Astrocyte (in vitro differentiated cells and primary cell): ENCODE results near the gene MYCN. TPM values are rescaled to one million over a fixed set of nuclear protein-coding genes. Genes with fewer than 3 reads are reported as not detected.

Experiments used
- DNase-seq: peaks from one replicate; pipeline ENCODE4 v3.0.0-alpha.2; 2010; ENCODE audit warnings: low read depth
- FAIRE-seq: peaks from 2 replicates; lab custom pipeline; 2011; peaks lifted over from hg19 to GRCh38; lab: Jason Lieb, UNC
- H2AFZ ChIP-seq: 2 replicates; pipeline ENCODE4 v1.6.0; 2012; ENCODE audit warnings: low read depth, low read length, inconsistent platforms
- H3K27ac ChIP-seq: 2 replicates; pipeline ENCODE4 v1.5.1; 2011; ENCODE audit warnings: low read depth, low read length, inconsistent platforms
- H3K27me3 ChIP-seq: 2 replicates; pipeline ENCODE4 v1.6.0; 2011; ENCODE audit warnings: low read length, inconsistent platforms; ENCODE audit not compliant: insufficient read depth
- H3K36me3 ChIP-seq: 2 replicates; pipeline ENCODE4 v1.5.1; 2011; ENCODE audit warnings: low read length, inconsistent platforms; ENCODE audit not compliant: insufficient read depth
- H3K4me1 ChIP-seq: 2 replicates; pipeline ENCODE4 v1.5.1; 2011; ENCODE audit warnings: low read length, inconsistent platforms; ENCODE audit not compliant: insufficient read depth
- H3K4me2 ChIP-seq: 2 replicates; pipeline ENCODE4 v1.6.0; 2012; ENCODE audit warnings: low read length, inconsistent platforms
- H3K4me3 ChIP-seq: 2 replicates; pipeline ENCODE4 v1.5.1; 2011; ENCODE audit warnings: low read depth, mild to moderate bottlenecking, low read length, inconsistent platforms; ENCODE audit not compliant: insufficient read depth
- H3K79me2 ChIP-seq: 2 replicates; pipeline ENCODE4 v1.6.0; 2012; ENCODE audit warnings: mild to moderate bottlenecking, low read length, inconsistent platforms; ENCODE audit not compliant: insufficient read depth
- H3K9ac ChIP-seq: 2 replicates; pipeline ENCODE4 v1.6.0; 2012; ENCODE audit warnings: mild to moderate bottlenecking, low read length, inconsistent platforms
- H3K9me3 ChIP-seq: 2 replicates; pipeline ENCODE4 v1.5.1; 2012; ENCODE audit warnings: low read depth, mild to moderate bottlenecking, low read length, inconsistent platforms; ENCODE audit not compliant: insufficient read depth
- H4K20me1 ChIP-seq: 2 replicates; pipeline ENCODE4 v1.6.0; 2012; ENCODE audit warnings: low read length, inconsistent platforms; ENCODE audit not compliant: insufficient read depth
- H3K27ac Mint-ChIP-seq: one replicate; pipeline ENCODE4 v1.8.0; 2021; ENCODE audit warnings: mild to moderate bottlenecking, mixed read lengths; ENCODE audit not compliant: unreplicated experiment
- H3K27me3 Mint-ChIP-seq: one replicate; pipeline ENCODE4 v1.8.0; 2021; ENCODE audit warnings: low read depth, mixed read lengths; ENCODE audit not compliant: unreplicated experiment
- H3K36me3 Mint-ChIP-seq: one replicate; pipeline ENCODE4 v1.8.0; 2021; ENCODE audit warnings: low read depth, mixed read lengths; ENCODE audit not compliant: unreplicated experiment
- H3K4me1 Mint-ChIP-seq: one replicate; pipeline ENCODE4 v1.8.0; 2021; ENCODE audit warnings: low read depth, mixed read lengths; ENCODE audit not compliant: unreplicated experiment
- H3K4me3 Mint-ChIP-seq: one replicate; pipeline ENCODE4 v1.8.0; 2021; ENCODE audit warnings: mild to moderate bottlenecking, moderate library complexity, mixed read lengths; ENCODE audit not compliant: unreplicated experiment
- H3K9me3 Mint-ChIP-seq: one replicate; pipeline ENCODE4 v1.8.0; 2021; ENCODE audit warnings: mild to moderate bottlenecking, mixed read lengths; ENCODE audit not compliant: unreplicated experiment
- CTCF ChIP-seq: IDR thresholded peaks from 2 replicates; pipeline ENCODE4 v1.5.1; 2011; ENCODE audit warnings: low read depth, mild to moderate bottlenecking, inconsistent platforms, low read length, moderate library complexity; ENCODE audit not compliant: insufficient read depth
- EZH2 ChIP-seq: IDR thresholded peaks from 2 replicates; pipeline ENCODE4 v1.6.1; 2012; ENCODE audit warnings: mild to moderate bottlenecking, low read length, inconsistent platforms; ENCODE audit not compliant: insufficient read depth
- total RNA-seq: library from RNA; stranded (reverse); gene quantifications from 2 replicates; pipeline ENCODE4 v1.2.1, GENCODE V29; 2021

The MYCN gene
- total RNA-seq, 1 donor from 2014 or later, result 2.6 TPM

- Histone ChIP-seq H3K27me3 (no peaks in the 10 kb centered on the region), H3K4me1 (no peaks in the 10 kb centered on the region), H3K79me2 (no peaks in the 10 kb centered on the region), H3K4me3 (no peak overlapping the region), H3K4me2 (no peak overlapping the region), H4K20me1 (no peaks in the 10 kb centered on the region), H3K9ac (no peak overlapping the region), H2AFZ (no peak overlapping the region), H3K9me3 (no peaks in the 10 kb centered on the region), H3K27ac (no peak overlapping the region), H3K36me3 (no peaks in the 10 kb centered on the region)
- H3K27me3 Mint-ChIP-seq, result peaks cover 4% of the 10 kb centered on the region
- H3K9me3 Mint-ChIP-seq, result peaks cover 7% of the 10 kb centered on the region
- DNase-seq (no peak), FAIRE-seq (no peak)
- no peak overlapping the region for H3K4me3 Mint-ChIP-seq
- no peaks in the 10 kb centered on the region for H3K36me3 Mint-ChIP-seq
- TF ChIP-seq CTCF (no peak), EZH2 (no peak)
- H3K27ac Mint-ChIP-seq, result no peak overlapping the region
- peaks cover 10% of the 10 kb centered on the region for H3K4me1 Mint-ChIP-seq
Measured at GRCh38 chr2:15963977-15964670, 23.8 kb downstream of the MYCN start.

- H3K27me3 ChIP-seq, result no peaks in the 10 kb centered on the region
- H2AFZ ChIP-seq, result no peak overlapping the region
- H3K4me3 Mint-ChIP-seq, result no peak overlapping the region
- no peaks in the 10 kb centered on the region for H3K9me3 ChIP-seq
- H3K4me2 ChIP-seq, result no peak overlapping the region
- TF ChIP-seq CTCF, result no peak
- no peak for TF ChIP-seq EZH2
- no peaks in the 10 kb centered on the region for H4K20me1 ChIP-seq
- no peaks in the 10 kb centered on the region for H3K36me3 ChIP-seq
- no peaks in the 10 kb centered on the region for H3K4me1 ChIP-seq
- H3K79me2 ChIP-seq, result no peaks in the 10 kb centered on the region
- no peak overlapping the region for H3K9ac ChIP-seq
- no peak overlapping the region for H3K27ac Mint-ChIP-seq
- no peak overlapping the region for H3K27ac ChIP-seq
- no peaks in the 10 kb centered on the region for H3K27me3 Mint-ChIP-seq
- no peak for FAIRE-seq
- H3K4me3 ChIP-seq, result no peak overlapping the region
- DNase-seq, result no peak
- H3K9me3 Mint-ChIP-seq, result peaks cover 5% of the 10 kb centered on the region
- peaks cover 10% of the 10 kb centered on the region for H3K4me1 Mint-ChIP-seq
- H3K36me3 Mint-ChIP-seq, result no peaks in the 10 kb centered on the region
Measured at GRCh38 chr2:15964936-15965563, 24.7 kb downstream of the MYCN start.

- Histone ChIP-seq H4K20me1 (no peaks in the 10 kb centered on the region), H3K27me3 (no peaks in the 10 kb centered on the region), H3K4me2 (no peak overlapping the region), H3K4me1 (no peaks in the 10 kb centered on the region), H3K4me3 (no peak overlapping the region), H3K36me3 (no peaks in the 10 kb centered on the region), H2AFZ (no peak overlapping the region), H3K9me3 (no peaks in the 10 kb centered on the region), H3K27ac (no peak overlapping the region), H3K9ac (no peak overlapping the region), H3K79me2 (no peaks in the 10 kb centered on the region)
- DNase-seq (no peak), FAIRE-seq (no peak)
- Mint-ChIP-seq H3K4me3 (no peak overlapping the region), H3K9me3 (peaks cover 5% of the 10 kb centered on the region), H3K27ac (no peak overlapping the region), H3K36me3 (no peaks in the 10 kb centered on the region), H3K4me1 (peaks cover 10% of the 10 kb centered on the region), H3K27me3 (no peaks in the 10 kb centered on the region)
- TF ChIP-seq CTCF, result no peak
- TF ChIP-seq EZH2, result no peak
Measured at GRCh38 chr2:15965564-15966019, 25.2 kb downstream of the MYCN start.
